GM20000 (cell line): ENCODE data around the gene TMPRSS11E.
"Not testable (repeated sequence)": the region's sequence is repeated elsewhere in the genome, so short reads cannot be mapped to it uniquely, and the experiment has no call there.

Experiments used
- DNase-seq: peaks from one replicate; pipeline ENCODE4 v3.0.0; 2012; ENCODE audit warnings: low spot score
- TF ChIP-seq, protein P1 (sequence below): IDR thresholded peaks from 2 replicates; pipeline ENCODE4 v1.5.1; 2012; ENCODE audit warnings: mild to moderate bottlenecking, control low read depth; ENCODE audit errors: extremely low read depth, missing control alignments

Gene TMPRSS11E

DNA sequence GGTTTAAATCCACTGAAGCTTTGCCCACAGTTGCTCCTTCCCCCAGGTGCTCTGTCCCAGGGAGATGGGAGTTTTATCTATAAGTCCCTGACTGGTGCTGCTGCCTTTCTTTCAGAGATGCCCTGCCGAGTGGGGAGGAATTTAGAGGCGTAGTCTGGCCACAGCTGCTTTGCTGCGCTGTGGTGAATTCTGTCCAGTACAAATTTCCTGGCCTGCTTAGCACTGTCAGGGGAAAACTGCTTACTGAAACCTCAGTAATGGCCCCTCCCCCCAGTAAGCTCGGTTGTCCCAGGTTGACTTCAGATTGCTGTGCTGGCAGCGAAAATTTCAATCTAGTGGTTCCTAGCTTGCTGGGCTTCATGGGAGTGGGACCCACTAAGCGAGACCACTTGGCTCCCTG lies 88.7 kb downstream of the TMPRSS11E start:
- no peak for DNase-seq
- TF ChIP-seq, protein P1, sequence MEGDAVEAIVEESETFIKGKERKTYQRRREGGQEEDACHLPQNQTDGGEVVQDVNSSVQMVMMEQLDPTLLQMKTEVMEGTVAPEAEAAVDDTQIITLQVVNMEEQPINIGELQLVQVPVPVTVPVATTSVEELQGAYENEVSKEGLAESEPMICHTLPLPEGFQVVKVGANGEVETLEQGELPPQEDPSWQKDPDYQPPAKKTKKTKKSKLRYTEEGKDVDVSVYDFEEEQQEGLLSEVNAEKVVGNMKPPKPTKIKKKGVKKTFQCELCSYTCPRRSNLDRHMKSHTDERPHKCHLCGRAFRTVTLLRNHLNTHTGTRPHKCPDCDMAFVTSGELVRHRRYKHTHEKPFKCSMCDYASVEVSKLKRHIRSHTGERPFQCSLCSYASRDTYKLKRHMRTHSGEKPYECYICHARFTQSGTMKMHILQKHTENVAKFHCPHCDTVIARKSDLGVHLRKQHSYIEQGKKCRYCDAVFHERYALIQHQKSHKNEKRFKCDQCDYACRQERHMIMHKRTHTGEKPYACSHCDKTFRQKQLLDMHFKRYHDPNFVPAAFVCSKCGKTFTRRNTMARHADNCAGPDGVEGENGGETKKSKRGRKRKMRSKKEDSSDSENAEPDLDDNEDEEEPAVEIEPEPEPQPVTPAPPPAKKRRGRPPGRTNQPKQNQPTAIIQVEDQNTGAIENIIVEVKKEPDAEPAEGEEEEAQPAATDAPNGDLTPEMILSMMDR: no peak

DNA sequence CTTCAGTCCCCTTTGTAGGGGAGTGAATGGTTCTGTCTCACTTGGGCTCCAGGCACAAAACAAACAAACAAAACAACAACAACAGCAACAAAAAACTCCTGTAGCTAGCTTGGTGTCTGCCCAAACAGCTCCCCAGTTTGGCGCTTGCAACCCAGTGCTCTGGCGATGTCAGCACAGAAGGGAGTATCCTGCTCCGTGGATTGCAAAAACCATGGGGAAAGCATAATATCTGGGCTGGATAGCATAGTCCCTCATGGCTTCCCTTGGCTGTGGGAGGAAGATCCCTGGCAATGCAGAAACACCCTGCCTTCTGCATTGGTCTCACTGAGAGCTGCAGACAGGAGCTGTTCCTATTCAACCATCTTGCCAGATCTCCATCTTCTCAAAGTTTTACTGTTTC lies 89.1 kb downstream of the TMPRSS11E start:
- DNase-seq: no peak
- TF ChIP-seq, protein P1: no peak

DNA sequence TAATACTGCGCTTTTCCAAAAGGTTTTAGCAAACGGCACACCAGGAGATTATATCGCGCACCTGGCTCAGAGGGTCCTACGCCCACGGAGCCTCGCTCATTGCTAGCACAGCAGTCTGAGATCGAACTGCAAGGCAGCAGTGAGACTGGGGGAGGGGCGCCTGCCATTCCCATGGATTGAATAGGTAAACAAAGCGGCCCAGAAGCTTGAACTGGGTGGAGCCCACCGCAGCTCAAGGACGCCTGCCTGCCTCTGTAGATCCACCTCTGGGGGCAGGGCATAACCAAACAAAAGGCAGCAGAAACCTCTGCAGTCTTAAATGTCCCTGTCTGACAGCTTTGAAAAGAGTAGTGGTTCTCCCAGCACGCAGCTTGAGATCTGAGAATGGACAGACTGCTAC lies 95.5 kb downstream of the TMPRSS11E start:
- DNase-seq: not testable (repeated sequence)
